ENCODE data around the gene IRAK2.

IRAK2 gene

GRCh38 chr3:10189557-10190354 lies 25.0 kb downstream of the IRAK2 start:
- no peak for DNase-seq (ENCODE audit: low read depth)

- DNase-seq (ENCODE audit: low read depth) = peak; percentile 26
These were observed 28.4 kb downstream of the IRAK2 start for GRCh38 chr3:10192953-10193691.

- DNase-seq (ENCODE audit: low read depth) = no peak
These were observed 29.1 kb downstream of the IRAK2 start for GRCh38 chr3:10193692-10194327.

- DNase-seq (ENCODE audit: low read depth) = peak; percentile 51
These were observed 29.8 kb downstream of the IRAK2 start for GRCh38 chr3:10194328-10195071.

GRCh38 chr3:10195366-10196089 lies 30.8 kb downstream of the IRAK2 start:
- no peak for DNase-seq (ENCODE audit: low read depth)

- DNase-seq (ENCODE audit: low read depth) = no peak
These were observed 31.8 kb downstream of the IRAK2 start for GRCh38 chr3:10196389-10197052.

- no peak for DNase-seq (ENCODE audit: low read depth)
These were observed 33.5 kb downstream of the IRAK2 start for GRCh38 chr3:10198226-10198625.

- DNase-seq (ENCODE audit: low read depth) = peak; percentile 72
These were observed 34.3 kb downstream of the IRAK2 start for GRCh38 chr3:10198761-10199649.

GRCh38 chr3:10204921-10205320 lies 40.2 kb downstream of the IRAK2 start:
- DNase-seq (ENCODE audit: low read depth) = no peak

GRCh38 chr3:10205451-10206165 lies 40.9 kb downstream of the IRAK2 start:
- no peak for DNase-seq (ENCODE audit: low read depth)

GRCh38 chr3:10206166-10206511 lies 41.4 kb downstream of the IRAK2 start:
- no peak for DNase-seq (ENCODE audit: low read depth)

- DNase-seq (ENCODE audit: low read depth) = no peak
These were observed 48.6 kb downstream of the IRAK2 start for GRCh38 chr3:10213156-10213792.

- no peak for DNase-seq (ENCODE audit: low read depth)
These were observed 51.1 kb downstream of the IRAK2 start for GRCh38 chr3:10215578-10216368.

- DNase-seq (ENCODE audit: low read depth) = no peak
These were observed 52.6 kb downstream of the IRAK2 start for GRCh38 chr3:10217359-10217758.

GRCh38 chr3:10219737-10220136 lies 55.0 kb downstream of the IRAK2 start:
- no peak for DNase-seq (ENCODE audit: low read depth)

GRCh38 chr3:10223676-10224639 lies 59.2 kb downstream of the IRAK2 start:
- peak; percentile 34 for DNase-seq (ENCODE audit: low read depth)
